ENCODE data around the gene AUNIP. TPM values are rescaled to one million over a fixed set of nuclear protein-coding genes. Genes with fewer than 3 reads are reported as not detected.
"Not testable (repeated sequence)": the region's sequence is repeated elsewhere in the genome, so short reads cannot be mapped to it uniquely, and the experiment has no call there.

Gene AUNIP
- total RNA-seq, 1 donor from 2014 or later, result 0.41 TPM

DNA sequence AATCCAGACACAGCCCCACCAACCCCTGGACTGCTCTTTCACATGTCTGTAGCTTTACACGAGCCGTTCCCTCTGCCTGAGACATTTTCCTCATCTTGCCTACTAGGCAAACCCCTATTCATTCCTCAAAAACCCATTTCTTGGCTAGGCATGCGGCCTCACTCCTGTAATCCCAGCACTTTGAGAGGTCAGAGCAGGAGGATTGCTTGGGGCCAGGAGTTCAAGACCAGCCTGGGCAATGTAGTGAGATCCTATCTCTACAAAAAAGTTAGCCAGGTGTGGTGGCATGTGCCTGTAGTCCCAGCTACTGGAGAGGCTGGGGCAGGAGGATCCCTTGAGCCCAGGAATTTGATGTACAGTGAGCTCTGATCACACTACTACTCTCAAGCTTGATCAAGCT is 5.2 kb upstream of the AUNIP start:
- no peak for DNase-seq

DNA sequence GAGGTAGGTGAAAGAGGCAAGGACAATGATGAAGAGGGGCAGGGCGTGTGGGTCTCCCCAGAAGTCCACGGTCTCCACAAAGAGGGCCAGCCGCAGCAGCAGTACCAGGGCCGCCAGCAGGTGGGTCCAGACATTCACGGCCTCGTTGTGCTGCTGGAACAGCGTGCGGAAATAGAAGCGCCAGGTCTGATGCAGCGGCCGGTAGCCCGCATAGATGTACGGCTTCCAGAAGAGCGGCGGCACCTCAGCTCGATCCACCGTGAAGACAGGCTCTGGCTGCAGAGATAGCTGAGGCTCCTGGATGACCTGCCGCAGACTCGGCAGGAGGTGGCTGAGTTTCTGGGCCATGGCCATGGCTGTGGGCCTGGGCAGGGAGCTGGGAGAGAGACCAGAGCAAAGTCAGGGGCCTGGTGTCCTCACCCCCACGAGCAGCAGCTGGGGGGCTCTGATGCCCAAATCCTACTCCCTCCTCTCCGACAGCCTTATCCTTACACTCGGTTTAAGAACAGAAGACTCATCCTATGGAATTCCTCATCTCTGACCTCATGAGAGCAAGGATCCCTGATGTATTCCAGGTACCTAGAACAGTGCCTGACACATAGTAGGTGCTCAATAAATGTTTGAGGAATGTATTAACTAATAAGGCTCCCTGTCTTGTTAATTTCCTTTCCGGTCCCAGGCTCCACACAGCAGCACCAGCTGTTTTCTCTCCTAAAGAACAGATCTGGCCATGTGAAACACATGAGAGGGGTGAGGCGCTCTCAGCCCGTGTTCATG is 4.4 kb upstream of the AUNIP start:
- no peak for DNase-seq

DNA sequence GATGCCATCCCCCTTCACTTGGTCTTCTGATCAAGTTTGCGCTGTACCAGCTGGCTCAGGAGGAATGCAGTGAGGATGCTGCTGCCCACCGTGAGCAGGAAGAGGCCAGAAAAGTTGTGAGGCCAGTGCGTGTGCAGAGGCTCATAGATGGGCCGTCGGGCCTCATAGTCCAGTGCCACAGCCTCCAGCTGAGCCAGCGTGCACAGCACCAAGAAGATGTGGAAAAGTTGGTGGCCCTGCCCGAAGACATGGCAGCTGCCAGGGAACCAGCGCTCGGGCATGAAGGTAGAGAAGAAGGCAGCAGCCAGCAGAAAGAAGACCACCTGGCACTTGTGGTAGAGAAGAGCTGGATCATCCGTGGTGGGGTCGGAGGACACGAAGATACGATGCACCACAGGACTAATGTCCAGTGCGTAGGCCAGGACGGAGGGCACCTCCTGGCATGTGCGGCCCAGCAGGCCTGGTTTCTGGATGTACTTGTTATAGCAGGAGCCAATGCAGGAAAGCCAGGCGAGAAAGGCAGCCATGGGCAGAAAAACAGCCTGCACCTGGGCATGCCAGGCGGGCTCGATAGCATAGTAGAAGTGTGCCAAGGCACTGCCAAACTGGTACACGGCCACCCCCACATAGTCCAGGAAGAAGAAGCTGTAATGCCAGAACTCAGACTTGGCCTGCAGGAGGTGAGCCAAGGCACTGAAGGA is 3.7 kb upstream of the AUNIP start:
- no peak for DNase-seq

DNA sequence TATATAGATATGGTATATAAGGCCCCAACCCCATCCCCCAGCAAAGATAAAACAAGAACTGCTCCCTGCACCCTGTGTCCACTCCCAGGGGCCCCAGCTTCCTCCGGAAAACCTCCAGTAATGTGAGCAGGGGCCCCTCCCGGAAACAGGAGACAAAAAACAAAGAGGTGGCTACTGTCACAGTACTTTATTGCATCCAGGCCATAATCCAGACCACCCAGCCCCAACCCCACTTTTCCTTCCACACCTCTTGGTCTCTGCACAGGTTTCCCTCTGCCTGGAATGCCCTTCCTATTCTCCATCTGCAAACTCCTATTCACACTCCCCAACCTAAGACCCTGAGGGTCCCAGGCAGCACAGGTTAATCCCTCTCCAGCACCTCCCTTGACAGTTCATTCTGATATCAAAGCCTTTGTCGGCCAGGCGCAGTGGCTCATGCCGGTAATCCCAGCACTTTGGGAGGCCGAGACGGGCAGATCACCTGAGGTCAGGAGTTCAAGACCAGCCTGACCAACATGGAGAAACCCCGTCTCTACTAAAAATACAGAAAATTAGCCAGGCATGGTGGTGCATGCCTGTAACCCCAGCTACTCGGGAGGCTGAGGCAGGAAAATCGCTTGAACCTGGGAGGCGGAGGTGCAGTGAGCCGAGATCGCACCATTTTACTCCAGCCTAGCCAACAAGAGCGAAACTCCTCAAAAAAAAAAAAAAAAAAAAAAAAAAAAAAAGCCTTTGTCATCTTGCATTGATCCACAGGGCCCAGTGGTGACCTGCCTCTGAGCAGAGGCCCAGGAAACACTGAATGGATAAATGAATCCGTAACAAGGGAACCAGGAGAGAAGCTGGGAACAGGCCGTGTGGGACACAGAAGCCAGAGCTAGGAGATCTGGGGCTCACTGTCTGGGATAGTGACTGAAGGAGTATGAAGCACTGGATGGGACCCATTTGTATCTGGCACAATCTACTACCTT is 2.3 kb upstream of the AUNIP start:
- peak; percentile 10 for DNase-seq

DNA sequence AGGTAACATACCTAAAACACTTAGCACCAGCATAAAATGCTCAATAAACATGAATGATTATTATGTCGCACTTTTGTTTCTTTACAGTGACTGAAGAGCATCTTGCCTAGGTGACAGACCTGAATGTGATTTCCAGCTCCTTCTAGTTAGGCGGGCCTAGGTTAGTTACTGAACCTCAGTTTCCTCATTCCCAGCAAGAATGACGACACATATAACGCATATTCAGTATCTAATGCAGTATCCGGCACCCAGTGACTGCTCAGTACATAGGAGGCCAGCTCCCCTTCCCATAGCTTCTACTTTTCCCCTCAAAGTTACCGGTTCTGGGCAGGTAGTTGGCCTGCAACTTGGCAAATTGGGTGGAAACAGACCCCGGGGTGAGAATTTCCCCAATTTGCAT is 763 bp downstream of the AUNIP start:
- no peak for DNase-seq

DNA sequence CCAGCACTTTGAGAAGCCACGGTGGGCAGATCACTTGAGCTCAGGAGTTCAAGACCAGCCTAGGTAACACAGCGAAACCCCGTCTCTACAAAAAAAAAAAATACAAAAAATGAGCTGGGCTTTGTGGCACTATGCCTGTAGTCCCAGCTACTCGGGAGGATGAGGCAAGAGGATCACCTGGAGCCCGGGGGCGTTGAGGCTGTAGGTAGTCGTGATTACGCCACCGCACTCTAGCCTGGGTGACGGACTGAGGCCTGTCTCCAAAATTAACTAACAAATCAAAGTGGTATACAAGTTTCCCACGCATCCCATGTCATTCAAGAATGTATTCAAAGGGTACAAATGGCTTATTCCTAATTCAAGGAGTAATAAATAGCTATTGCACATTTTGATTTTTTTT is 2.4 kb downstream of the AUNIP start:
- DNase-seq, result no peak

DNA sequence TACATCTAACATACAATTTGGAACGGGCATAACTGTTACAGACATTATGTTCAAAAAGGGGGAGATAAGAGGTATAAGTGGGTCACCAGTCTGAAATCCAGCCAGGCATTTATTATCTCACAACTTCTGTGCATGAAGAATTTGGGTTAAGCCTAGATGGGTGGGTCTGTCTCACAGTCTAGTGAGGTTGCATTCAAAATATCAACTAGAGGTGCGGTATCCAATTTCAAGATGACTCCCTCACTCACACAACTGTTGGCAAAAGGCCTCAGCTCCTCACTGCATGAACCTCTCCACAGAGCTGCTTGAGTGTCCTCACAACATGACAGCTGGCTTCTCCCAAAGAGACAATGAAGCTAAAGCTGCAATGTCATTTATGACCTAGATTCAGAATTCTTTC is 4.7 kb downstream of the AUNIP start:
- no peak for DNase-seq

- no peak for DNase-seq
These were observed 10.7 kb downstream of the AUNIP start for GRCh38 chr1:25848531-25848930.

DNA sequence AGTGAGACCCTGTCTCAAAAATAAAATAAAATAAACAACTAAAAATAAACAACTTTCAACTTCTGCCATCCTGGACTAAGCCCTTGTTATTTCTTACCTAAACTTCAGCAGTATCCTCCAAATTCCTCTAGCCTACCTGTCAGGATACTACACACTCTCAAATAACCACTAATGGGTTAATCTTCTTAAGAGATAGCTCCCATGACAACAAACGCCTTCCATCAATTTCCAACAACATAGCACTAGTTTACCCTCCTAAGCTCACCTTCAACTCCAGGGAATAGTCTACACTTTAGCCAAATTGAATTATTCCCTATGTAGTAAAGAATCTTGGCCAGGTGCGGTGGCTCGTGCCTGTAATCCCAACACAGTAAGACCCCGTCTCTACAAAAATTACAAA is 11.3 kb downstream of the AUNIP start:
- DNase-seq, result no peak

- DNase-seq, result no peak
These were observed 13.6 kb downstream of the AUNIP start for GRCh38 chr1:25845664-25846063.

DNA sequence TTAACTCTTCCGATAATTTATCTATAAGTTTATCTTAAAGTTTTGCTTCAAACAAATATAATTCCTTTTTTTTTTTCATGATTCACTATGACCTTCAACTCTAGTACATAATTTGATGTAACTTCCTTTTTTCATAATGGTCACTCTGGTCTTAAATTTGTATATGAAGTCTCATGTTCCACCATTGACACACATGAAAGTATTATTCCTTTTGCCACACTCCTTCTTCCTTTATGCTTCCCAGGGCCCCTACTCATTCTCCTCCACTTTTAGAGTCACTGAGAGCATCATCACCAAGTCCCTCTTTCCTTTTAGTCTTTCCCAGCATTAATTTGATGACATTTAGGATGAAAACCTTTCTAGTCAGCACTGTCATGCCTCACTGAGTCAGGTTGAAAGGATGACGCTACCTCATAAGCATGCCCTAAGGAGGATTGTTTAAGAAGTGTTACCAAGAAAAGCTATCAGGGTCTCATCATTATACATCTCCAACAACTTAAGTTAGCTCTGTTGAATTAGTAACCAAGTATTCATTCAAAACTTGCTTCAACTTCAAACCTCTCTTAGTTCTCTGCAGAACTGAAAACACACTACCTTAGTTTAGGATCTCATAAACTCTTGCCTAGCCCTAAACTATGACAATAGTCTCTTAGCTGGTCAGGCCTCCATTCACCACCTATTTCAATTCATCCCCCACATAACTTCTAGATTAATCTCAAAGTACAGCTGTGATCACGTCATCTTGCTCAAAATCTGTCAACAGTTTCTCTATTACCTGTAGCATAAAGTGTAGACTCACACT is 14.5 kb downstream of the AUNIP start:
- DNase-seq, result no peak

GRCh38 chr1:25843483-25843882 is 15.8 kb downstream of the AUNIP start:
- no peak for DNase-seq

DNA sequence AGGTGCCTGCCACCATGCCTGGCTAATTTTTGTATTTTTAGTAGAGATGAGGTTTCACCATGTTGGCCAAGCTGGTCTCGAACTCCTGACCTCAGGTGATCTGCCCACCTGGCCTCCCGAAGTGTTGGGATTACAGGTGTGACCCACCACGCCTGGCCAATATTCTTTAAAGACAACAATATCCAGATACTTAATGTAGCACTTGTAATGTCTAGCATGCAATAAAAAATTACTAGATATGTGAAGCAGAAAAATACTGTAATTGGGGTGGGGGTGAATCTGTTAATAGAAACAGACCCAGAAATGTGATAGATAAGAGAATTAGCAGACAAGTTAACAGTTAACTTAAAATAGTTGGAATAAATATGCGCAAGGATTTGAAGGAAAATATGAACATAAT is 19.4 kb downstream of the AUNIP start:
- DNase-seq, result not testable (repeated sequence)

- DNase-seq, result no peak
These were observed 21.9 kb downstream of the AUNIP start for GRCh38 chr1:25837262-25837875.

GRCh38 chr1:25836695-25837094 is 22.6 kb downstream of the AUNIP start:
- DNase-seq, result no peak

DNA sequence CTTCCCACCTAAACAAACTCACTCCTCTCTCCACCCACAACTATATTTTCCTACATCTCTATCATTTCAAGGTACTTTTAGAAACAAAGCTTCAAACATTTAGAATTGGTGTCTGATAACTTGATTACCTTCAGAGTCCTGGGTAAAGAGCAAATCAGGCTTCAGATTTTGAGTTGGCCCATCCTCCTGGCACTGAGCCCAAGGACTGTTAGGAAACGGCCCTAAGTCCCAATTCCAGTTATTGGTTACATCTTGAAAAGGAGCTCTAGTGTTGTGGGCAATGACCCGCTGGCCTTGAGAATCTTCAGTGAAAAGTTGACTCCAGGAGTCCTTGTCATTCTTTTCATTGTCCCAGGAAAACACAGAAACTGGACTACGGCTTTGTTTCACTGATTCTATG is 24.4 kb downstream of the AUNIP start:
- peak; percentile 9 for DNase-seq

DNA sequence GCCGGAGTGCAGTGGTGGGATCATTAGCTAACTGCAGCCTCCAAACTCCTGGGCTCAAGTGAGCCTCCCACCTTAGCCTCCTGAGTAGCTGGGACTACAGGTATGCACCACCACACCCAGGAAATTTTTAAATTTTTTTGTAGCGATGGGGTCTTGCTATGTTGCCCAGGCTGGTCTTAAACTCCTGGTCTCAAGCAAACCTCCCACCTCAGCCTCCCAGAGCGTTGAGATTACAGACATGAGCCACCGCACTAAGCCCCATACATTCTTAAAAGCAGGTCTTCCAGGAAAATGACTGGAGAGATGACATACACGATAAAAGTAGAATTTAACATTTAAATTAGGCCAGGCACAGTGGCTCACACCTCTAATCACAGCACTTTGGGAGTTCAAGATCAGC is 26.1 kb downstream of the AUNIP start:
- DNase-seq, result no peak

GRCh38 chr1:25832336-25833037 is 26.8 kb downstream of the AUNIP start:
- DNase-seq, result no peak

DNA sequence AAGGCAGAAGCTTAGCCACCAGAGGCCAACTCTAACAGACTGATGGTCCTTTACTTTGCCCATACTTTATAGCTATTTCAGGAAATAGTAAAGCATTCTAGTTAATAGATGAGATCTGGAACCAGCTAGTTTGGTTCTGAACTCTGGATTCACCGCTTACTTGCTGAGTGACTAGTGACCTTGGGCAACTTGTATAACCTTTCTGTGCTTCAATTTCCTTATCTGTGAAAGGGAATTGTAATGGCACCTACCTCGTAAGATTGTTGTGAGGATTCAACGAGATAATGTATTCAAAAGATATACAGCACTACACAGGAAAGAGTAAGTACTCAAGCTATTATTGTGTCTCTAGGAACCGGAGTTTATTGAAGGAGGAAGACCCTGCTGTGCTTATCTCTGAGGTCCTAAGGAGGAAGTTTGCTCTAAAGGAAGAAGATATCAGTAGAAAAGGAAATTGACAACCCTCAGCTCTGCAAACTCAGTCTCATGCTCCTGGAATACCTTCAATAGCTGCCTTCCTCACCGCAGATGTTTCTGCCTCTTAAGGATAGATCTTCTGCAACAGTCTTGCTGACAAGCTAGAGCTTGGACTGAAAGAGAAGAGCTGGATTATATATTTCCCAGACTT is 27.6 kb downstream of the AUNIP start:
- no peak for DNase-seq

GRCh38 chr1:25829046-25829445 is 30.2 kb downstream of the AUNIP start:
- DNase-seq, result no peak

All from tongue (tissue), 2 donors.